ENCODE measurements around the gene UBASH3A.
A peak's percentile ranks its signal among the peaks of the same experiment; 100 is the strongest.

The UBASH3A gene

GRCh38 chr21:42374864-42375499 lies 28.7 kb upstream of the UBASH3A start:
- H3K27ac ChIP-seq (ENCODE audit: extremely low read depth, low read depth, low read length) = no peak overlapping the region
- CTCF ChIA-PET = interaction anchor here (0.8 to 1.9 kb wide), 3 partner anchors 15 to 230 kb away, joined by 3 to 4 read pairs (median 3); no protein-coding TSS in a partner anchor

GRCh38 chr21:42375506-42375905 lies 28.2 kb upstream of the UBASH3A start:
- CTCF ChIA-PET = interaction anchor here (0.8 to 1.2 kb wide), 2 partner anchors 65 to 231 kb away, joined by 3 read pairs; no protein-coding TSS in a partner anchor
- Histone ChIP-seq H3K36me3 (ENCODE audit: control insufficient read depth in 2 of 2, insufficient read depth in 1 of 2, low read length in 2 of 2) (no peaks in the 10 kb centered on the region), H3K4me1 (ENCODE audit: control insufficient read depth, insufficient read depth, low read length) (no peaks in the 10 kb centered on the region), H3K9me3 (ENCODE audit: control insufficient read depth, insufficient read depth, low read depth, low read length) (no peaks in the 10 kb centered on the region), H3K27ac (ENCODE audit: extremely low read depth, low read depth, low read length) (no peak overlapping the region), H3K4me3 (ENCODE audit: low read depth, low read length) (no peak overlapping the region)
- POLR2A ChIA-PET = no interaction called here
- no peak for TF ChIP-seq KLF16 (tag by site-specific recombination; IDR thresholded peaks at IDR 0.05)
- 0 out of 2 replicates have a peak, but pooled peaks have one; percentile 2 for TF ChIP-seq KLF1 (tag by site-specific recombination; IDR thresholded peaks at IDR 0.05)

More at GRCh38 chr21:42374864-42375499, 28.7 kb upstream of the UBASH3A start:
- Histone ChIP-seq H3K4me3 (ENCODE audit: low read depth, low read length) (no peak overlapping the region), H3K36me3 (ENCODE audit: control insufficient read depth in 2 of 2, insufficient read depth in 1 of 2, low read length in 2 of 2) (no peaks in the 10 kb centered on the region), H3K4me1 (ENCODE audit: control insufficient read depth, insufficient read depth, low read length) (no peaks in the 10 kb centered on the region), H3K9me3 (ENCODE audit: control insufficient read depth, insufficient read depth, low read depth, low read length) (no peaks in the 10 kb centered on the region)
- TF ChIP-seq ZIC2 (tag by site-specific recombination; IDR thresholded peaks at IDR 0.05) = peak; percentile 37
- 0 out of 2 replicates have a peak, but pooled peaks have one; percentile 19 for TF ChIP-seq KLF1 (tag by site-specific recombination; IDR thresholded peaks at IDR 0.05)
- no peak for TF ChIP-seq ZNF521 (tag by site-specific recombination; IDR thresholded peaks at IDR 0.05)
- POLR2A ChIA-PET = no interaction called here

GRCh38 chr21:42375966-42376337 lies 27.8 kb upstream of the UBASH3A start:
- Histone ChIP-seq H3K4me3 (ENCODE audit: low read depth, low read length) (no peak overlapping the region), H3K9me3 (ENCODE audit: control insufficient read depth, insufficient read depth, low read depth, low read length) (no peaks in the 10 kb centered on the region), H3K27ac (ENCODE audit: extremely low read depth, low read depth, low read length) (no peak overlapping the region), H3K36me3 (ENCODE audit: control insufficient read depth in 2 of 2, insufficient read depth in 1 of 2, low read length in 2 of 2) (no peaks in the 10 kb centered on the region), H3K4me1 (ENCODE audit: control insufficient read depth, insufficient read depth, low read length) (no peaks in the 10 kb centered on the region)
- peak; percentile 24; the same call in 1 of the 2 replicates for TF ChIP-seq ZFHX2 (tag by site-specific recombination; conservative IDR thresholded peaks at IDR 0.05)
- TF ChIP-seq ZNF19 (tag by site-specific recombination; IDR thresholded peaks at IDR 0.05; ENCODE audit: low read depth) = no peak
- CTCF ChIA-PET = interaction anchor here (0.8 to 1.2 kb wide), 2 partner anchors 65 to 231 kb away, joined by 3 read pairs; no protein-coding TSS in a partner anchor
- POLR2A ChIA-PET = no interaction called here

- ChIA-PET POLR2A (no interaction called here), CTCF (interaction anchor here (0.9 kb wide), 1 partner anchor 269 kb away, joined by 3 read pairs; no protein-coding TSS in a partner anchor)
- no peak overlapping the region for H3K27ac ChIP-seq (ENCODE audit: extremely low read depth, low read depth, low read length)
- no peaks in the 10 kb centered on the region for H3K9me3 ChIP-seq (ENCODE audit: control insufficient read depth, insufficient read depth, low read depth, low read length)
- H3K4me3 ChIP-seq (ENCODE audit: low read depth, low read length) = no peak overlapping the region
- H3K36me3 ChIP-seq (ENCODE audit: control insufficient read depth in 2 of 2, insufficient read depth in 1 of 2, low read length in 2 of 2) = no peaks in the 10 kb centered on the region
- no peaks in the 10 kb centered on the region for H3K4me1 ChIP-seq (ENCODE audit: control insufficient read depth, insufficient read depth, low read length)
- no peak for TF ChIP-seq ZNF350 (tag by site-specific recombination; IDR thresholded peaks at IDR 0.05)
- TF ChIP-seq ZNF132 (tag by site-specific recombination; IDR thresholded peaks at IDR 0.05; ENCODE audit: borderline replicate concordance) = no peak
- TF ChIP-seq SP3 (tag by site-specific recombination; IDR thresholded peaks at IDR 0.05) = no peak
- no peak for TF ChIP-seq ZNF843 (tag by site-specific recombination; IDR thresholded peaks at IDR 0.05)
- TF ChIP-seq ZSCAN5A (tag by site-specific recombination; IDR thresholded peaks at IDR 0.05) = no peak
- TF ChIP-seq FEZF1 (tag by site-specific recombination; IDR thresholded peaks at IDR 0.05) = no peak
- no peak for TF ChIP-seq ZNF629 (tag by site-specific recombination; IDR thresholded peaks at IDR 0.05)
- TF ChIP-seq ZNF621 (tag by site-specific recombination; IDR thresholded peaks at IDR 0.05) = no peak
- no peak for TF ChIP-seq GLI4 (tag by site-specific recombination; IDR thresholded peaks at IDR 0.05)
- TF ChIP-seq ZNF561 (tag by site-specific recombination; IDR thresholded peaks at IDR 0.05; ENCODE audit: borderline replicate concordance) = no peak
- TF ChIP-seq GLIS1 (tag by site-specific recombination; IDR thresholded peaks at IDR 0.05) = no peak
- no peak for TF ChIP-seq PATZ1 (tag by site-specific recombination; IDR thresholded peaks at IDR 0.05)
- no peak for TF ChIP-seq ZBTB49 (tag by site-specific recombination; IDR thresholded peaks at IDR 0.05; ENCODE audit: low read depth)
- TF ChIP-seq ZNF248 (tag by site-specific recombination; IDR thresholded peaks at IDR 0.05) = no peak
- TF ChIP-seq ZNF585B (tag by site-specific recombination; IDR thresholded peaks at IDR 0.05) = no peak
- no peak for TF ChIP-seq ZNF707 (tag by site-specific recombination; IDR thresholded peaks at IDR 0.05)
These were observed 27.2 kb upstream of the UBASH3A start for GRCh38 chr21:42376338-42376982.
